ENCODE results near the gene KCNIP1.

DNA sequence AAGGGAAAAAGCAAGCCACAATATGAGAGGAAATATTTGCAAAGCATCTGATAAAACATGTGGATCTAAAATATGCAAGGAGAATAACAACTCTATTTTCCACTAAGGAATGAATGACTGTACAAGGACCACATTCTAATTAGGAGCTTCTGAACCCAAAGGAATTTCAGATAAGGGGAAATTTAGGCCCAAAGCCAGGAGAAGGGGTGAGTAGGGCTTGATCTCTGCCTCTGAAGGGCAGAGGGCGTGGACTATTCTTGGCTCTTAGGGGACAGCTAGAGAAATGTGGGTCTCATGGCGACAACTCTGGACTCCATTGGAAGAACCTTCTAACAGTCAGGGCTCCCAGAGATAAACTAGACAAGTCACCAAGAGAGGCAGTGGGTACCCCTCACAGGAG, 147.0 kb downstream of the KCNIP1 start:
- TF ChIP-seq, protein P1, sequence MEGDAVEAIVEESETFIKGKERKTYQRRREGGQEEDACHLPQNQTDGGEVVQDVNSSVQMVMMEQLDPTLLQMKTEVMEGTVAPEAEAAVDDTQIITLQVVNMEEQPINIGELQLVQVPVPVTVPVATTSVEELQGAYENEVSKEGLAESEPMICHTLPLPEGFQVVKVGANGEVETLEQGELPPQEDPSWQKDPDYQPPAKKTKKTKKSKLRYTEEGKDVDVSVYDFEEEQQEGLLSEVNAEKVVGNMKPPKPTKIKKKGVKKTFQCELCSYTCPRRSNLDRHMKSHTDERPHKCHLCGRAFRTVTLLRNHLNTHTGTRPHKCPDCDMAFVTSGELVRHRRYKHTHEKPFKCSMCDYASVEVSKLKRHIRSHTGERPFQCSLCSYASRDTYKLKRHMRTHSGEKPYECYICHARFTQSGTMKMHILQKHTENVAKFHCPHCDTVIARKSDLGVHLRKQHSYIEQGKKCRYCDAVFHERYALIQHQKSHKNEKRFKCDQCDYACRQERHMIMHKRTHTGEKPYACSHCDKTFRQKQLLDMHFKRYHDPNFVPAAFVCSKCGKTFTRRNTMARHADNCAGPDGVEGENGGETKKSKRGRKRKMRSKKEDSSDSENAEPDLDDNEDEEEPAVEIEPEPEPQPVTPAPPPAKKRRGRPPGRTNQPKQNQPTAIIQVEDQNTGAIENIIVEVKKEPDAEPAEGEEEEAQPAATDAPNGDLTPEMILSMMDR (IDR thresholded peaks at IDR 0.05): no peak
- TF ChIP-seq SIN3A (IDR thresholded peaks at IDR 0.05; ENCODE audit: borderline replicate concordance, insufficient read depth, low read depth, low read length): no peak
- TF ChIP-seq POLR2AphosphoS5 (IDR thresholded peaks at IDR 0.05; ENCODE audit: low read depth, low read length): no peak

Measured in Panc1 (cell line).